Skin of body (tissue), 2 donors: ENCODE results near the gene SLC35A2. TPM values are rescaled to one million over a fixed set of nuclear protein-coding genes. Genes with fewer than 3 reads are reported as not detected.

Experiments used
- DNase-seq: peaks from one replicate; lab custom pipeline; 2025; lab: John Stamatoyannopoulos, UW
- total RNA-seq: library from RNA; depleted of rRNA; stranded (reverse); fragments of >200 nt; gene quantifications from one replicate; pipeline ENCODE4 v1.2.3, GENCODE V29; 2014

Gene SLC35A2
- total RNA-seq, 1 donor from 2014 or later, result 7.6 TPM

DNA sequence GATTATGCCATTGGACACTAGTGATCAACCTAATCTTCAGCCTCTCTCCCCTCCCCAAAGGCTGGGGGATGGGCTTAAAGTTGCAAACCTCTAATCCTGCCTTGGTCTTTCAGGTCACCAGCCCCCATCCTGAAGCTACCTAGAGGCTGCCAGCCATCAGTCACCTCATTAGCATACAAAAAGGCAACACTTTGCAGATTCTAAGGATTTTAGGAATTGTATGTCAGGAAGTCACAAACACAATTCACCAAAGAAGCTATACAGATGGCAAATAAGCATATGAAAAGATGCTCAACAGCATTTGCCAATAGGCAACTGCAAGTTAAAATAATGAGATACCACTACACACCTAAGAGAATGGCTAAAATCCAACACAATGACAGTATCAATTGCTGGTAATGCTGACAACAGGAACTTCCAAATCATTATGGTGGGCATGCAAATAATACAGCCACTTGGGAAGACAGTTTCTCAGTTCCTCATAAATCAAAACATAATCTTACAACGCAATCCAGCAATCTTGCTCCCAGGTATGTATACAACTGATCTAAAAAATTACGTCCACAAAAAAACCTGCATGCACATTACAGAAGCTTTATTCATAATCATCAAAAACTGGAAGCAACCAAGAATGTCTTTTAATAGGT is 16.4 kb upstream of the SLC35A2 start:
- DNase-seq, result no peak

DNA sequence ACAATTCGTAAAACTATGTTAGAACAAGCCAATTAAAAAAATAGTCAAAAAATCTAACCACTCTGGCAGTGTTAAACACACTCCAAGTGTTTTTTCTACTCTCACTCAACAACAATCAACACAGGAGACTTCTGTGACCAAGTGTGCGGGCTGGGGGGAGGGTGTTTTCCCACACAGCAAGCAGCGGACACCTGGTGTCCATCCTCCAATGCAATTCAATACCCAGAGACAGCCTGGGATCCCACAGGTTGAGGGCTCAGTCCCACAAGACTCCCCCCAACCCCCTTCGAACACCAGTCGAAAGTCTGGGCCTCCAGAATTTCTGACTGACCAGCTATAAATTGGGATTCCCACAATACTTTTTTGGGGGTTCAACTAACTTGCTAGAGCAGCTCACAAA is 15.7 kb upstream of the SLC35A2 start:
- no peak for DNase-seq

DNA sequence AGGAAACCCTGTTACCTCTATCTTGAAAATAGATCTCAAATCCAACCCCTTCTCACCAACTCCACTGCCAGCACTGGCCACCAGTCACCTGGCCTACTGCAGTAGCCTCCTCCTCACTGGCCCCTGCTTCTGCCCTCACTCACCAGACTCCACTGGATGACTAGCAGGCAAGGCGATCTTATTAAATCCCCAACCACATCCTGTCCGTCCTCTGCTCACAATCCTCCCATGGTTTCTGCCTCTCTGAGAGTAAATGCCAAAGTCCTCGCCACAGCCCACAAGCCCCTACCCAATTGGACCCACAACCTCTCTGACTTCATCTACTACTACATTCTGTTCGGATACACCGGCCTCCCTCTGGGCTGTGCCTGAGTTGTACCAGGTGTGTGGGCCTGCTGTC is 12.8 kb upstream of the SLC35A2 start:
- no peak for DNase-seq

DNA sequence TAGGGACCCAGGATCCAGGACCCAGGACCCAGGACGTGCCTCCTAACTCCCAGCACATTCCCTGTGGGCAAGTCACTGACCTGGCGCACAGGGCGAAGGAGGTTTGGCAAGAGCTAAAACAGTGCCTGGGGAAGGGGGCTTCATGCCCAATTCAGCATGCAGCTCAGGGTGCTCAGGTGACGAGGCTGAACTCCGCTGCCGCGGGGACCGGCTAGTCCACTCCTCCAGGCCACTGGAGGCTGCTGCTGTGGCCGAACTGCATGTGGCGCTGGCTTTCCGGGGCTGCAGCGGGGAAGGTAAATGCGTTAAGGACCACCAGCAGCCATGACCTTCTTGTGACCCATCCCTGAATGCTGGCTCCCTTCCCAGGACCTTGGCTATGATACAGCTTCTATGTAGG is 12.3 kb upstream of the SLC35A2 start:
- DNase-seq, result no peak

DNA sequence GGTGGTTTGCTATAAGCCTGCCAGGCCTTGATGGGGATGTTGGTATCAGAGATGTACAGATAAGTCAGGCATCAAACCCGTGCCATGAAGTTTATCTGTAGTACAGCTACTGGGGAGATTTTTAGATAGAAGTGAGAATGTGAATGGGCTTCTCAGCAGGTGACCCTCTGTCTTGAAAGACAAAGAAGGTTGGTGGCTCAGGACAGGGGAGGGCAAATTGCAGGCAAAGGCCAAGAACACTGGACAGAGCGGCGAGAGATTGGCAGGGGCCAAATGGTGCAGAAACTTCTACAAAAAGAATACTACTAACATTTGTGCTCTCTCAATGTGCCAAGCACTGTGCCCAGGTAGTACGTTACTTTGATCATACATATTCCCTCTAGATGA is 9.3 kb upstream of the SLC35A2 start:
- no peak for DNase-seq

DNA sequence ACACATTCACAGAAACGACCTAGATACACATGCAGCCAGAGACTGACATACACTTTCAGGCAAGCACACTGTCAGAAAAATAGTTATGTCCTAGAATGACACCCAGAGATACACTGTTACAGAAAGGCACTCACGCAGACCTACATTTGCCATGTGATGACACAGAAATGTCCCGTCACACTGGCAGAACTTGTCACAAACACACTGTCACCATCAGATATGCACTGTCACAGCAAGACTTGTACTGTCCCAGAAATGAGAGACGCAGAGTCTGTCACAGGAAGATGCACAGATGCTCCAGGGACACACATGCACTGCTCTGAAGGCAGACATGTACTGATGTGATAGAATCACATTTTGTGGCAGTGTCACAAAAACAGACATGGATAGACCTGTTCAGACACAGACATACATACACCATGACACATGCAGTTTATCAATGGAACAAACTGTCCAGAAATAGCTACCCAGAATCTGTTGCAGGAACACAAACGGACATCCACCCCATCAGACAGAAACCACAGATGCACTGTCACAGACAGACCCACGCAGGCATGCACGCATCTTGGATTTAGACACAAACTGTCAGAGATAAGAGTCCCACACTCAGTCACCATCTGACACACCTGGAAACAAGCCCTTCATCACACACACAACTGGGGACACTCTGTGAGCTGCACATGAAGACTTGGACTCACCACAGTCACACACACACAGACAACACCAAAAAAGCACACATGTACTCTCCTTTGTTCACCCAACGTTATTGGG is 8.7 kb upstream of the SLC35A2 start:
- peak; percentile 1 for DNase-seq

DNA sequence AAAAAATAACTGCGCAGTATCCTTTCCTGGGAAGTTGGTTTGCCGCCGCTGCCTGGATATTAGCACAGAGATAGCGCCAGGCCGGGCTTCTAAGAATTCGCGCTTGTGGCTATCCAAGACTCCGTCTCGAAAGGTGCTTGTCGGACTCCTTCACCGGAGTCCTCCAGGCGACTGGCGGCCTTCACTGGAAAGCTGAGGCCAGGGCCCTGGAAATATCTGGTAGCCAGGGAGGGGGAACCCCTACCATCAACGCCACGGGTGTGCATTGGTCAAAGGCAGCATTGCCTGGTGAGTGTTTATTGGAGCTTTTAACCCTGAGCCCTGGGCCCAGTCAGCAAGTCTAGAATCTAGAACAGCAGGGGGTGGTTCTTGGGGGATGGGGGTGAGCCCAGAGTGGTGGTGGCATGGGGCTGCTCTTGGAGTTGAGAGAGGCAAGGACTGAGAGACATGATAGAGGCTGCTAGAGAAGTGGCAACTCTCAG is 8.0 kb upstream of the SLC35A2 start:
- no peak for DNase-seq

DNA sequence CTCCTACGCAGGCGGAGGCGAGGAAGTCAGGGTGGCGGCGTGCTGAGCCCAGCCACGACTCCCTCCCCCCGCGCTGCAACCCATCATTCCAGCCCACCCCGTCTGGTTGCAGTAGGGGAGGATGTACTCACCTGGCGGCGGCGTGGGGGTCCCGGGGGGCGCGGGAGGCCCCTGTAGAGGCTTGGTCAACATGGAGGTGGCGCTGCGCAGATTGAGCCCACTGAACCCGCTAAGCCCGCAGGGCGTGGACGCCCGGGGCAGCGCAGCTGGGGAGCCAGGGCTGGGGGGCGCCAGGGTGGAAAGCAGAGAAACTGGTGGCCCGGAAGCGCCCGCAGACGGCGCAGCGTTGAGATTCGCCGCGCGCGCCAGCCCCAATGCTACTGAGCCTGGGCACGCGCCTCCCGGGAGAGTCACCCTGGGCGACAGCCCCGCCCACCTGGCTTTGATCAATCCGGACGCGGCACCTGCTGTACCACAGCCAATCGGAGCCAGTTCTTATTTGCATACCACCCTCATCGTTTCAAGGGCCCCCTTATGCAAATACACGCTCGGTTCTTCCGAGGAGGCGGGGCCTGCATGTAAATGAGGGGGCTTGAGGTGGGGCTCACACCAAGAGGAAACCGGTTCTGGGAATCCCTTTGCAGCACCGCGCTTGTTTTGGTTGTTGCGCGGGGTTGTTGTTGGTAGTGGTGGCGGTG is 7.3 kb upstream of the SLC35A2 start, which contains the start of gene PIM2:
TSS of gene PIM2 (minus strand) at position 382 of the 698 bp plus-strand sequence. CDS start at position 192, 190 bp downstream.
- DNase-seq, result peak; percentile 57

DNA sequence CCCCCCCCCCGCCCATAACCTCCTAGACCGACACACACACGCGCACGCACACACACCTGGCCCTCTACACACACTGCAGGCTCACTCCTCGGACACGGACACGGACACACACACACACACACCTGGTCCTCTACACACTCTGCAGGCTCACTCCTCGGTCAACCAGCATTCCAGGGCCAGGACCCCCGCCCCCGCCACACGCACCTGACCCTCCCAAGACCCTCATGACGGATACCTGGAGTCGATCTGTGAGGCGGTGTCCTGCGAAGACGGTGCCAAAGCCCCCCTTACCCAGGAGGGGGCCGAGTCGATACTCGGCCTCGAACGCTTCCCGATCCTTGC is 6.8 kb upstream of the SLC35A2 start:
- DNase-seq, result no peak

DNA sequence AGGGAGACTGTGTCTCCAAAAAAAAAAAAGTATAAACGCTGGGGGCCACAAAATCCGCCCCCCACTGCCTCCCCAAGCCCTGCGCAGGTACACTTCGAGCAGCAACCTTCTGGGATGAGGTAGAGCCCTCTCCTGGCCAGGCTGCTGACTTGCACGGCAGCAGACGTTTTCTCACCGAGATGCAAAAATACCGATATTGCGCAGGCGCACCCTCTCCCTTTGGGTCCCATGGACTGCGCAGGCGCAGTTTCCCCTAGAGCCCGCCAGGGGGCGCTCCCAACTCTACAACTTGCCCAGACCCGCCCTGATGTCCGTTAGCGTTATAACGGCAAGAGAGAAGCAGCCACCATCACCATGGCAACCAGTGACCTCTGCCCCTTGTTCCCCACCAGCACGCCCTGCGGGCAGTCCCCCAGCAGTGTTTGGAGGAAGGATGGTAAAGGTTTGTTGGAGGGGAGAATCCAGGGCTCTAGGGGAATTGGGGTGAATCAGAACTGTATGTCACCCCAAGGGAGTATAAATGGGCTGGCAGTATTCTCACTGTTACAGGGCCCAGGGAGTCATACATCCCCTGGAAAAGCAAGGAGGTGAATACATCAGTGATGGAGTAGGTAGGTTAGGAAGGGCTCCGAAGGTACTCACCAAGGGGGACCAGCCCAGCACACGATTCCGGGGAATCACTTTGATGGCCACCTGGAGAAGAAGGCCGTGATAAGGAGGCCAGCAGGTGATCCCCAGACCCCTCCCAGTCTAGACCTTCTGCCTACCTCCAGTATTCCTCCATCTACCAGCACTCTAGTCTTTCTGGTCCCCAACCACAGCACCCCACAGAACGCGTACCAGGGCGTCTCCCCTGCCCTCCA is 5.9 kb upstream of the SLC35A2 start:
- peak; percentile 90 for DNase-seq

DNA sequence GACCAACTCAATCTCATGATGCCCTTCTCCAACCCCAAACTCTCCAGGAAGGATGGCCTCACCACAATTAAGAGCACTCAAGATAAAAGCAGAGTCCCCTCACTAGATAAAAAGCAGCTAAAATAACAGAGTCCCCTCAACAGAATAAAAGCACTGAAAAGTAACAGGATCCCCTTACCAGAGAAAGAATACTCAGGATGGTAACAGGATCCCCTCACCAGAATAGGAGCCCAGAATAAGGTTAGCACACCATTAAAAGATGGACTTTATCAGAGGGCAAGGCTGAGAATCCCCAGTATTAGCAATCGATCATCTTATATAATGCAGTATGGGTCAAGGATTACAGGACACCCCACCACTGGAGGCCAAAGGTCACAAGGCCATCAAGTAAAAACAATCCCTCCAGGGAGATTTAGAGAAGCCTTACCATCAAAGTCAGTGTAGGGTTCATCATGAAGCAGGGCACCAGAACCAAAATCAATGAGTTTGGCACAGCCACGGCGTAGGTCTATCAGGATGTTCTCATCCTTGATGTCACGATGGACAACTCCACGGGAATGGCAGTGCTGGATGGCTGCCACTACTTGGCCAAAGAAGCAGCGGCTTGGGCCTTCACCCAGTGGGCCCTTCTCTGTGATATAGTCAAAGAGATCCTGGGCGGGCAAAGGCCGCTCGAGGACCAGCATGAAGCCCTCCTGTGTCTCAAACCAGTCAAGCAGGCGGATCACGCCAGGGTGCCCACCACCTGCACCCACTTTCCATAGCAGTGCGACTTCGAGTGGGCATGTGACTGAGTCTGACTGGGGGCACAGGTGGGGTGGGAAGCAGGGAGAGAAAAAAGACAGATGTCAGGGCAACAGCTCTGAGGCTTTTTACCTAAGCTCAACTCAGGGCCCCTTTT is 3.4 kb upstream of the SLC35A2 start:
- no peak for DNase-seq

DNA sequence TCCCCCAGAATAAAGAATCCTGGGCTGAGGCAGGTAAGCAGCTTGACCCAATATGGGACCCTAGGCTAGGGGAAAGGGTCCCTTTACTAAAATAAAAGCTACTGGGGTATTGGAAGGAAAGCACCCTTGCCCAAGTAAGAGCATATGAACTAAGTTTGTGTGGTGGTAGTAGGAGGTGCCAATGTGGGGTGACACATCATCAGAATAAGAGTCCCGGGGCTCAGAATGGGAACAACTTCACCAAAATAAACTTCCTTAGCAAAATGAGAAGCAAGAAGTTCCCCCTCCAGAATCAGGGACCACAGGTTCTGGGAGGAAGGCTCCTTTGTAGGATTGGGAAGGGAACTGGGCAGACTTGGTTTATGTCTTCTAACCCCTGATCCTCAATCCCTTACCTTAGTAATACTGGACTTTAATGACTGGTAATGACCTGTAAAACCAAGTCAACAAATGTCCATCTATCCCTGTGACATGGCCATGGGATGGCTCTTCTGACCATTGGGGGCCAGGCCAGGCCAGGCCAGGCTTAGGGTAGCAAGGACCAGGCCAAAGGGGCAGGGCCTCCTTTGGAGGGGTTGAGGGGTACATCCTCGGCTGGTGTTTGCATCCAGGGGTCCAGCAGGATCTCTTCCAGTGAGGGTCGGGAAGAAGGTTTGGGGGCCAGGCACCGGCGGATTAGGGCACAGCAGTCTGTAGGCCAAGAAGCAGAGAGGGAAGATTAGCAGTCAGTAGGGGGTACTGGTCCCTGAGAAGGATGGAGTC is 2.3 kb upstream of the SLC35A2 start:
- DNase-seq, result no peak

DNA sequence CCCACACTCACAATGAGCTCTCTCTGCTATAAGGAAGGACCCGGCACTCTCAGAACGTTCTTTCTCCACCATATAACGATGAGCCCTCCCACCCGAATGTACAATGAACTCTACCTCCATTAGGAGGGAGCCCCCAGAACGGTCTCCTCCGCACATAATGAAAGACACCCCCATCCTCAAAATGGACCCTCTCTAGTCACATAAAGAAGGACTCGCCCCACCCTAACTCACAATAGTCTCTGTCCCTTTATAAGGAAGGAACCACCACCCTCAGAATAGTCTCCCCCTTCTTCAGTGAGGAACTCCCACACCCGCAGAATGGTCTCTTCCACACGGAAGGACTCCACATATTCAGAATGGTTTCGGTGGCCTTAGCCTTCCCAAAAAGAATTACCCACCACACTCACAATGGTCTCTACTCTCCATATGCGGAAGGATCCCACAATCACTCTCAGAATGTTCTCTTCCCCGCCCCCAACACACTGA is 477 bp downstream of the SLC35A2 start:
- DNase-seq, result no peak

DNA sequence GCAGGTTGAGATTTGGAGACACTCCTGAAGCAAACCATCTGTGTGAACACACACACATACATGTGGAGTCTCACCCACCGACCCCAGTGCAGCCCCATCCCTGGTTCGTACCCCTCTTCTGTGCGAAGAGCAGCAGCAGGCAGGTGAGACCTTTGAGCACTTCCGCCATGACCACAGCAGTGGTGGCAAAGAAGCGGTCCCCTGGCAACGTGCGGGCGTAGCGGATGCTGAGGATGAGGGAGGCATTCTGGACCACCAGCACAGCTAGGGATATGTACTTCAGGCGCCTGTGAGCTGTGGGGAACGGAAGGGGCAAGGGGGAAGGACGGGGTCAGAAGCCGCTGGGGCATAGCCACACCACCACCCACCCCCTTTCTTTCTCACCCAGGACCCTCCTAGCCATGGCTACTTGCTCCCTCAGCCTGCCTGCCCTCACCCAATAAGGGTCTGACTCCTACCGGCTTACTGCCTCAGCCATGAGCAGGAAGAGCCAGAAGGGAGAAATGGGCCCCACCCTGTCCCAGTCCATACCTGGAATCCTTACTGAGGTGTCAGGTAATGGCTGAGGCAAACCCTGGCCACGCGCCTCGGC is 1.6 kb downstream of the SLC35A2 start:
- no peak for DNase-seq

DNA sequence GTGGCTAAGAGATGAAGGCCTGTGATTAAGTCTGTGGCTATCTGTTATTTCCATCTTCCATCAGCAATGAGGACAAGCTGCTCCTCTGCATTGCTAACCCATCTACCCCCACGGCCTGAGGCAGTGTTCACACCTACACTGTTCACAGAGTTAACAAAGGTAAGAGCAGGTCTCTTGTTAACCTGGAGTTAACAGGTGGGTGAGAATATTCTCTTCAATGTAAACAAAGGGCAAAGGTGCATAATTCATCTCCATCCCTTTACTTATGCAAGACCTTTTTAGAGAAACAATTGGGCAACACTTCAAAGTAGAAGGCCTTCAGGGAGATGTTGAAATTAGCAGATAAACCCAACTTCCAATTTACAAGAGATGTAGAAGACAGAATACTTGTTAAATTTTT is 2.8 kb downstream of the SLC35A2 start:
- DNase-seq, result no peak

DNA sequence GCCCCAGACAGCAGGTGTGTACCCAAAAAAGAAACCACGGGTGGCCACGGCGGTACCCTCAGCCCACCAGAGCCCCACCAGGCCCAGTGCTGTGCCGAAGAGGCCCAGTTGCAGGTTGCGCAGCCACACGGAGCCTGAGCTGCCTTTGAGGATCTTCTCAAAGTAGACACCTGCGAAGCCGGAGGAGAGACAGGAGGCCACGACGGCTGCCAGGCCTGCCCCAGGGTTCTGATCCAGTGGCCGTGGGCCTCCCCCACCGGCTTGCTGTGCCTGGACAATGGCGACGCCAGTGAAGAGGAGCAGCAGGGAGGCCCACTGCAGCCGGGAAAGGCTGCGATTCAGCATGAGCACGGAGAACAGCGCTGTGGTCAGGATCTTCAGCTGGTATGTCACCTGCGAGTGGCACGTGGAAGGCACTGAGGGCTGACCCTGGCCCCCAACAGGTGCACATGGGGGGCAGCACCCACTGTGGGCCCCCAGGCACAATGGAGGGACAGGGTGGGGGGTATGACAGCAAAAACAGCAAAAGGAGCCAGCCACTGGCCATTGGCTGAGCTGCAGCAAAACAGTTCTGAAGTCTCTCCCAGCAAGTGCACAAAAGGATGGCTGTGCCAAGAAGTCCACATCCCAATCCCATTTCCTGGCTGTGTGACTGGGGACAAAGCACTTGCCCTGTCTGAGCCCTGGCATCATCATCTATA is 6.2 kb downstream of the SLC35A2 start:
- DNase-seq, result no peak

DNA sequence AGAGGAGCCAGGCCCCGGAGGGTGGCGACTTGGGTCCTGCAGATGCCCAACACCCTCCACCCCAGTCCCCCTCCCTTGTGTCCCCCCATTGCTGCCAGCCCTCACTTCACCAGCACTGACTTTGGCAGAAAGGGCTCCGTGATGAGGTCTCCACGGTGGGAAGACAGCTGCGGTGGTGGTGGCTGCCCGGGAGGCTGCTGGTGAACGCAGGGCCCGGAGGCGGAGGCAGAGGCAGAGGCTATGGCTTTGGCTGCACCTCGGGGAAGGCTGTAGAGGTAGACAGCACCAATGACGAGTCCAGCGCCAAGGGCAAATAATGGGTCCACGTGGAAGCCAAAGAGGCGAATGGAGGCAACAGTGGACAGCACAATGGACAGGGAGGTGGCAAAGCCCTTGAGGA is 6.8 kb downstream of the SLC35A2 start:
- no peak for DNase-seq

DNA sequence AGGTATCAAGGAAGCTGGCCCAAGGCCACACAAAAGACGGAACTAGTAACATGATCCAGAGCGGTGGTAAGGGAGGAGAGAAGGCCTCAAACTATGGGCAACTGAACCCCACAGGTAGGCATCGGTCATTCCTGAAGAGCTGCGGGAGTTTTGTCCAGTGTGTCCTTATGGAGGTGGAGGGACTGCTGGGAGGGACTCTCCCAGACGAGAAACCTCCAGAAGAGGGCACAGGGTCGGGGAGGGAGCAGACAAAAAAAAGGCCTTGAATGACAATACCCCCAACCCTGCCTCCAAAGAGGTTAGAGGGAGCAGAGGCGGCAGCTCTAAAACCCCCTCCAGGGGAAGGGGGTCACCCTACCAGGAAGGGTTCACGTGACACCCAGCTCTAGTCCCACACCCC is 7.3 kb downstream of the SLC35A2 start:
- DNase-seq, result no peak

DNA sequence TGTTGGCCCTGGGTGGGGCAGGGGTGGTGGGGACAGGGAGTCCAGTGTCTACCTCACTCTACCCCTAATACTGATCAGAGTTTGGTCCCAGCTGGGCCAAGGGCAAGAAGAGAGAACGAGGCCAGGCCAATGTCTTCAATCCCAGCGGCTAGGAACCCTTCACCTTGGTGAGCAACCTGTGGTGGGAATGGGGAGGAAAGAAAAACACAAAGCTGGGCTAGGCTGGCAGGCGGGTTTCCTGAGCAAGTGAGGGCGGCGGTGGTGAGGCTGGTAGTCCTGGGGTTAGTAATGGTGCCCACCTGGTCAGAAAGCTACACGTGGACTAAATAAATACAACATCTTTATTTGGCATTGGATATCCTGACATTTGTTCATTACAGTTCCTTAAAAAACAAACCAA is 8.2 kb downstream of the SLC35A2 start:
- DNase-seq, result no peak
